ENCODE measurements around the gene C1QTNF12. TPM values are rescaled to one million over a fixed set of nuclear protein-coding genes. Genes with fewer than 3 reads are reported as not detected.
A peak's percentile ranks its signal among the peaks of the same experiment; 100 is the strongest.

Gene C1QTNF12
- total RNA-seq, 1 experiment from 2014 or later = 4.4 TPM

GRCh38 chr1:1291548-1292441 lies 45.3 kb upstream of the C1QTNF12 start:
- no CpG with 5 or more reads among the region's 45 CpGs for WGBS (ENCODE audit: extremely low coverage, insufficient read length, low lambda C conversion rate)
- peak; percentile 79 for TF ChIP-seq CTCF (conservative IDR thresholded peaks at IDR 0.05)

More at GRCh38 chr1:1291548-1292441, 45.3 kb upstream of the C1QTNF12 start:
- Histone ChIP-seq H3K79me1 (ENCODE audit: insufficient read depth, low read depth, low read length, poor library complexity, severe bottlenecking) (no peaks in the 10 kb centered on the region), H3K14ac (ENCODE audit: insufficient read depth, low read length) (no peak overlapping the region), H4K20me1 (ENCODE audit: control insufficient read depth, insufficient read depth, insufficient read length) (no peaks in the 10 kb centered on the region), H2BK15ac (ENCODE audit: low read depth, low read length) (no peak overlapping the region), H3K9ac (ENCODE audit: extremely low read depth, insufficient read length, low read length) (no peak overlapping the region), H4K5ac (ENCODE audit: insufficient read length, low read depth, low read length) (no peak overlapping the region), H4K91ac (ENCODE audit: insufficient read length, low read depth, low read length) (no peak overlapping the region), H3K4me2 (ENCODE audit: insufficient read depth, insufficient read length, low read length) (no peak overlapping the region), H3K23me2 (ENCODE audit: insufficient read length, low read depth, low read length, poor library complexity, severe bottlenecking) (peaks cover 4% of the 10 kb centered on the region), H3K4ac (ENCODE audit: low read depth, low read length) (no peak overlapping the region), H2AK5ac (ENCODE audit: insufficient read length, low read length) (no peak overlapping the region), H2AFZ (ENCODE audit: low read length) (no peak overlapping the region), H3T11ph (ENCODE audit: low read length) (no peak overlapping the region), H2BK12ac (ENCODE audit: insufficient read length, low read depth, low read length) (no peak overlapping the region), H2BK120ac (ENCODE audit: low read depth, low read length, poor library complexity, severe bottlenecking) (no peak overlapping the region), H3K79me2 (ENCODE audit: insufficient read depth, low read length) (no peaks in the 10 kb centered on the region), H3K27ac (ENCODE audit: insufficient read length, low read depth, low read length) (no peak overlapping the region), H3K23ac (ENCODE audit: insufficient read length, low read depth, low read length) (no peak overlapping the region), H2BK5ac (ENCODE audit: insufficient read length, low read length) (no peak overlapping the region), H3K9me3 (ENCODE audit: control insufficient read depth, low read depth, low read length) (no peaks in the 10 kb centered on the region), H3K4me1 (ENCODE audit: insufficient read depth, low read length) (no peaks in the 10 kb centered on the region), H4K8ac (replicated peaks; ENCODE audit: insufficient read length, low read depth, low read length) (no peak overlapping the region), H3K27me3 (ENCODE audit: insufficient read depth, low read length) (no peaks in the 10 kb centered on the region), H3K18ac (ENCODE audit: insufficient read length, low read depth, low read length) (no peak overlapping the region), H3K56ac (ENCODE audit: insufficient read length, low read depth, low read length) (no peak overlapping the region), H2BK20ac (ENCODE audit: low read depth, low read length, poor library complexity, severe bottlenecking) (no peak overlapping the region)
- no peak overlapping the region for H3K4me3 Mint-ChIP-seq
- no peak overlapping the region; a peak in 1 of 7 replicates for H3K27ac Mint-ChIP-seq
- peaks cover 2% of the 10 kb centered on the region for H3K27me3 Mint-ChIP-seq (ENCODE audit: low read depth)
- peaks cover 2 to 10% of the 10 kb centered on the region in 2 experiments; a peak in 2 of 5 replicates for H3K9me3 Mint-ChIP-seq
- DNase-seq = peak; percentile 84
- H3K4me1 Mint-ChIP-seq = peaks cover 0 to 9% of the 10 kb centered on the region in 2 experiments; a peak in 2 of 4 replicates
- no peaks in the 10 kb centered on the region for H3K36me3 Mint-ChIP-seq (ENCODE audit: insufficient read depth in 1 of 3, low read depth in 3 of 3)
